Activated CD4-positive, alpha-beta memory T cell treated with anti-CD3 and anti-CD28 coated beads for 36 hours (primary cell): Measurements from ENCODE around the gene RPS2. TPM values are rescaled to one million over a fixed set of nuclear protein-coding genes. Genes with fewer than 3 reads are reported as not detected.

Source experiments
- CTCF ChIA-PET: fragments of 350-600 bp; sonication (Branson Sonifier 250); formaldehyde crosslinking; loops from one replicate; lab custom pipeline; 2021; ENCODE audit warnings: antibody characterized with exemption, inconsistent platforms; lab: Charles Lee
- POLR2A ChIA-PET: fragments of 350-600 bp; sonication (Branson Sonifier 250); formaldehyde crosslinking; loops from one replicate; lab custom pipeline; 2021; ENCODE audit warnings: antibody characterized with exemption; lab: Charles Lee
- DNase-seq: peaks from one replicate; pipeline ENCODE4 v3.0.0-alpha.2; 2020
- H3K27ac Mint-ChIP-seq: one replicate; pipeline ENCODE4 v1.8.0; 2021; ENCODE audit warnings: mixed read lengths
- H3K27me3 Mint-ChIP-seq: one replicate; pipeline ENCODE4 v1.8.0; 2021; ENCODE audit warnings: mixed read lengths
- H3K36me3 Mint-ChIP-seq: one replicate; pipeline ENCODE4 v1.8.0; 2021; ENCODE audit warnings: mixed read lengths
- H3K4me1 Mint-ChIP-seq: one replicate; pipeline ENCODE4 v1.8.0; 2021; ENCODE audit warnings: low read depth, mixed read lengths
- H3K4me3 Mint-ChIP-seq: one replicate; pipeline ENCODE4 v1.8.0; 2021; ENCODE audit warnings: mild to moderate bottlenecking, mixed read lengths
- H3K9me3 Mint-ChIP-seq: one replicate; pipeline ENCODE4 v1.8.0; 2021; ENCODE audit warnings: mixed read lengths
- intact Hi-C: fragments of 100-400 bp; cut with micrococcal nuclease; formaldehyde crosslinking; loops from one replicate; pipeline ENCODE4 v1.15.1; 2023
- total RNA-seq, 2 experiments: library from RNA; stranded (reverse); gene quantifications; one replicate each; pipeline ENCODE4 v1.2.3, GENCODE V29; 2021

RPS2 gene
- total RNA-seq, 2 experiments from 2014 or later: 5,123 to 5,136 TPM

- H3K27me3 Mint-ChIP-seq: peaks cover 28% of the 10 kb centered on the region
- H3K4me3 Mint-ChIP-seq: no peak overlapping the region
- H3K9me3 Mint-ChIP-seq: no peaks in the 10 kb centered on the region
- POLR2A ChIA-PET: no interaction called here
- H3K27ac Mint-ChIP-seq: no peak overlapping the region
- no peaks in the 10 kb centered on the region for H3K4me1 Mint-ChIP-seq
- intact Hi-C loops: no loop called here
- H3K36me3 Mint-ChIP-seq: no peaks in the 10 kb centered on the region
- CTCF ChIA-PET: no interaction called here
- no peak for DNase-seq
These were observed 49.6 kb downstream of the RPS2 start for GRCh38 chr16:1914988-1915387.

- no peaks in the 10 kb centered on the region for H3K36me3 Mint-ChIP-seq
- no peak overlapping the region for H3K4me3 Mint-ChIP-seq
- H3K4me1 Mint-ChIP-seq: no peaks in the 10 kb centered on the region
- intact Hi-C loops: no loop called here
- no peak for DNase-seq
- no peak overlapping the region for H3K27ac Mint-ChIP-seq
- peaks cover 28% of the 10 kb centered on the region for H3K27me3 Mint-ChIP-seq
- ChIA-PET POLR2A (no interaction called here), CTCF (no interaction called here)
- no peaks in the 10 kb centered on the region for H3K9me3 Mint-ChIP-seq
These were observed 50.5 kb downstream of the RPS2 start for GRCh38 chr16:1914084-1914608.

- DNase-seq: no peak
- Mint-ChIP-seq H3K27ac (no peak overlapping the region), H3K27me3 (peaks cover 27% of the 10 kb centered on the region), H3K36me3 (no peaks in the 10 kb centered on the region), H3K4me3 (no peak overlapping the region), H3K9me3 (no peaks in the 10 kb centered on the region), H3K4me1 (no peaks in the 10 kb centered on the region)
- intact Hi-C loops: no loop called here
- CTCF ChIA-PET: no interaction called here
- POLR2A ChIA-PET: no interaction called here
These were observed 51.1 kb downstream of the RPS2 start for GRCh38 chr16:1913327-1914083.

GRCh38 chr16:1912215-1912543 is 52.4 kb downstream of the RPS2 start:
- Mint-ChIP-seq H3K27ac (no peak overlapping the region), H3K9me3 (no peaks in the 10 kb centered on the region), H3K4me3 (no peak overlapping the region), H3K36me3 (no peaks in the 10 kb centered on the region), H3K27me3 (peaks cover 29% of the 10 kb centered on the region), H3K4me1 (no peaks in the 10 kb centered on the region)
- intact Hi-C loops: no loop called here
- no peak for DNase-seq
- CTCF ChIA-PET: no interaction called here
- POLR2A ChIA-PET: no interaction called here

Other genes with a start within 250 kb of the RPS2 start
- gene NME3, start 193.3 kb downstream of the RPS2 start, total RNA-seq: 10 to 100 TPM; 53.0 to 53.1 TPM
- gene EME2, start 192.0 kb downstream of the RPS2 start, total RNA-seq: 10 to 100 TPM; 11.9 to 15.3 TPM
- 100 to 1,000 TPM; 151 to 152 TPM for gene MRPS34, start 191.7 kb downstream of the RPS2 start, total RNA-seq
- gene SPSB3, start 182.3 kb downstream of the RPS2 start, total RNA-seq: 10 to 100 TPM; 21.2 to 21.8 TPM
- 10 to 100 TPM; 45.9 to 48.0 TPM for gene NUBP2, start 181.9 kb downstream of the RPS2 start, total RNA-seq
- gene IGFALS, start 171.1 kb downstream of the RPS2 start, total RNA-seq: not detected
- gene HAGH, start 138.0 kb downstream of the RPS2 start, total RNA-seq: 10 to 100 TPM; 45.1 to 46.2 TPM
- 1 to 10 TPM; 8.5 to 8.8 TPM for gene FAHD1, start 137.6 kb downstream of the RPS2 start, total RNA-seq
- gene MEIOB, start 92.7 kb downstream of the RPS2 start, total RNA-seq: not detected
- not detected for gene HS3ST6, start 46.4 kb downstream of the RPS2 start, total RNA-seq
- gene MSRB1, start 21.6 kb downstream of the RPS2 start, total RNA-seq: 10 to 100 TPM; 20.7 to 23.6 TPM
- not detected for gene RPL3L, start 10.1 kb downstream of the RPS2 start, total RNA-seq
- 100 to 1,000 TPM; 122 to 125 TPM for gene NDUFB10, start 5.3 kb downstream of the RPS2 start, total RNA-seq
- not detected for gene RNF151, start 2.0 kb upstream of the RPS2 start, total RNA-seq
- gene TBL3, start 7.2 kb upstream of the RPS2 start, total RNA-seq: 10 to 100 TPM; 45.7 to 47.3 TPM
- not detected for gene NOXO1, start 16.6 kb upstream of the RPS2 start, total RNA-seq
- gene GFER, start 19.4 kb upstream of the RPS2 start, total RNA-seq: 10 to 100 TPM; 34.4 to 37.5 TPM
- gene SYNGR3, start 25.1 kb upstream of the RPS2 start, total RNA-seq: 10 to 100 TPM; 11.9 to 12.4 TPM
- gene ZNF598, start 45.0 kb upstream of the RPS2 start, total RNA-seq: 10 to 100 TPM; 67.2 to 67.6 TPM
- gene NPW, start 55.0 kb upstream of the RPS2 start, total RNA-seq: 1 to 10 TPM; 1.3 to 2.0 TPM
- gene NHERF2, start 62.1 kb upstream of the RPS2 start, total RNA-seq: 1 to 10 TPM; 1.1 to 1.4 TPM
- 10 to 100 TPM; 24.3 to 26.2 TPM for gene NTHL1, start 83.0 kb upstream of the RPS2 start, total RNA-seq
- 10 to 100 TPM; 56.6 to 63.9 TPM for gene TSC2, start 83.2 kb upstream of the RPS2 start, total RNA-seq
- 10 to 100 TPM; 56.7 to 59.4 TPM for gene PKD1, start 171.1 kb upstream of the RPS2 start, total RNA-seq
- under 1 TPM in 1 of 2 experiments, not detected in 1; 0.33 TPM for gene RAB26, start 183.8 kb upstream of the RPS2 start, total RNA-seq
- 10 to 100 TPM; 77.1 to 80.3 TPM for gene TRAF7, start 191.0 kb upstream of the RPS2 start, total RNA-seq
- gene CASKIN1, start 231.8 kb upstream of the RPS2 start, total RNA-seq: under 1 TPM; 0.36 to 0.83 TPM
- gene MLST8, start 240.6 kb upstream of the RPS2 start, total RNA-seq: 10 to 100 TPM; 49.7 to 50.4 TPM
- 1 to 10 TPM; 5.7 to 8.5 TPM for gene BRICD5, start 246.0 kb upstream of the RPS2 start, total RNA-seq